ENCODE data around the gene KCNQ1. TPM values are rescaled to one million over a fixed set of nuclear protein-coding genes. Genes with fewer than 3 reads are reported as not detected.

KCNQ1 gene
- total RNA-seq, 3 donors from 2014 or later: 3.6 to 6.2 (median 5.1) TPM

DNA sequence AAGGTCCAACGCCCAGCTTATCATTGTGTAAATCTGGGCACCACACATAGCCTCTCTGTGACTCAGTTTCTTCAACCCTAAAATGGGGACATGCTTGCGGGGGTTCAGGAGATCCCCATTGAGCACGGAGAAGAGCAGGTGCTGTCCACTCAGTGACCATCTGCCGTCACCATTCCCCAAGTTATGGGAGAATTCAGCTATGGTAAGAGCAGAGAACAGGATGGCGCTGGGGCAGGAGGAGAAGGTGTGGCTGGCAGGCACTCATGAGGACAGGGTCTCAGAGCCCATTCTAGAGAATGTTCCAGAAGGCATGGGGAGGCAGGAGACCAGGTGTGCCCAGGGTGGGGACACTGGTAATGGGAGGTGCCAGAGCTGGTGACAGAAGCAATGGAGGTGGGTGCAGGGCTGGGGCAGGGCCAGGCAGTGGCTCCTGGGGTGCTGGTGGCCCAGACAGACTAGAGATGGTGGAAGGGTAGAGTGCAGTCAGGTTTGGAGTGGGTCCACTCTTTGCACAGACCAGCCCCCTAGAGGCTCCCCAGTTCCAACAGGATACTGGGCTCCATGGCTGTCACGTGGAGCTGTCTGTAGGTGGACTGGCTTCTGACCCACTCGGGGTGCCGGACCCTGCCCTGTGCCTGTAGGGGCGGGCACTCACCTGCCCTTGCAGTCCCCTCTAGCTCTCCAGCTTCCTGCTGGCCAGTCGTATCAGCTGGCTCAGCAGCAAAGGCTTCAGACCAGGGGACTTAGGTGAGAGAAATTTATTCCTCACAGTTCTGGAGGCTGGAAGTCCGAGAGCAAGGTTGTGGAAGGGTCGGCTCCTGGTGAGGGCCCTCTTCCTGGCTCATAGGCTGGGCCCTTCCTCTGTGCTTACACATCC, 356.1 kb downstream of the KCNQ1 start:
- Histone ChIP-seq H3K27ac (no peak overlapping the region), H3K4me1 (no peaks in the 10 kb centered on the region), H3K4me3 (no peak overlapping the region), H3K9me3 (no peaks in the 10 kb centered on the region), H3K27me3 (no peaks in the 10 kb centered on the region), H3K36me3 (no peaks in the 10 kb centered on the region)
- intact Hi-C loops (cut with DNase I; ENCODE audit: low total_unique reads): loop anchor here (2.0 kb wide), 1 partner anchor 78 kb away; no protein-coding TSS in a partner anchor
- TF ChIP-seq POLR2AphosphoS5 (IDR thresholded peaks at IDR 0.05) (no peak), POLR2A (IDR thresholded peaks at IDR 0.05) (no peak)
- TF ChIP-seq, protein P1, sequence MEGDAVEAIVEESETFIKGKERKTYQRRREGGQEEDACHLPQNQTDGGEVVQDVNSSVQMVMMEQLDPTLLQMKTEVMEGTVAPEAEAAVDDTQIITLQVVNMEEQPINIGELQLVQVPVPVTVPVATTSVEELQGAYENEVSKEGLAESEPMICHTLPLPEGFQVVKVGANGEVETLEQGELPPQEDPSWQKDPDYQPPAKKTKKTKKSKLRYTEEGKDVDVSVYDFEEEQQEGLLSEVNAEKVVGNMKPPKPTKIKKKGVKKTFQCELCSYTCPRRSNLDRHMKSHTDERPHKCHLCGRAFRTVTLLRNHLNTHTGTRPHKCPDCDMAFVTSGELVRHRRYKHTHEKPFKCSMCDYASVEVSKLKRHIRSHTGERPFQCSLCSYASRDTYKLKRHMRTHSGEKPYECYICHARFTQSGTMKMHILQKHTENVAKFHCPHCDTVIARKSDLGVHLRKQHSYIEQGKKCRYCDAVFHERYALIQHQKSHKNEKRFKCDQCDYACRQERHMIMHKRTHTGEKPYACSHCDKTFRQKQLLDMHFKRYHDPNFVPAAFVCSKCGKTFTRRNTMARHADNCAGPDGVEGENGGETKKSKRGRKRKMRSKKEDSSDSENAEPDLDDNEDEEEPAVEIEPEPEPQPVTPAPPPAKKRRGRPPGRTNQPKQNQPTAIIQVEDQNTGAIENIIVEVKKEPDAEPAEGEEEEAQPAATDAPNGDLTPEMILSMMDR (IDR thresholded peaks at IDR 0.05): no peak
- DNase-seq (ENCODE audit: low spot score in 2 of 2): peak; percentile 13 to 34

DNA sequence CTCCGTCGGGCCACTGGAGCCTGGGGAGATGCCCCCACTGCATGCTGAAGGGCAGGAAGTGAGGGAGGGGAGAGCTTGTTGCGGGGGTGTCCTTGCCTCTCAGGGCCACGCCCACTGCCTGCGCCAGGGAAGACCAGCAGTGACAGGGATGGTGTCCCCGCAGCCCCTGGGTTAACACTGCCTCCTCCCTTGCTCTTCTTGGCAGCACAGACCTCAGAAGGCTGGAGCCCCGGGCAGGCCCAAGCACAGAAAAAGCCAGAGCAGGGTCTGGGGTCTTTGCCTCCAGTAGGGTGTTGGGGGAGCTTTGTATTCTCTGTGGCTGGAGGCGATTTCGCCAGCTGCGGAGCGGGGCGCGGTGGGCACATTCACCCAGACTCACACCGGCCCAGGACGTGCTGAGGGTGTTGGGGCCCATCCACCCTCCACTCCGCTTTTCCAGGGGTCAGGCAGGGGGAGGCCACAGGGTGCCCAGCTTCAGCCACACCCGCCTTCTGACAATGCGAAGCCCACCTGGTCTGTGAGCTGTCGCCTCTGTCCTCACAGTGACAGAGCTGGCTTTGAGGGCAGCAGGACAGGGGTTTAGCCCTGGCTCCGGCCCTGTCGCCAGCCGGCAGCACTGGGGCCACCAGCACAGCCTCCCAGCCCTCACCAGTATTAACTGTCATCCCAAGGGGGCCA, 357.0 kb downstream of the KCNQ1 start:
- Histone ChIP-seq H3K9me3 (no peaks in the 10 kb centered on the region), H3K27ac (no peak overlapping the region), H3K27me3 (no peaks in the 10 kb centered on the region), H3K4me1 (peaks cover 3 to 8% of the 10 kb centered on the region in 2 donors), H3K4me3 (no peak overlapping the region), H3K36me3 (no peaks in the 10 kb centered on the region)
- no peak for TF ChIP-seq POLR2AphosphoS5 (IDR thresholded peaks at IDR 0.05)
- TF ChIP-seq, protein P1 (IDR thresholded peaks at IDR 0.05): no peak
- no peak for TF ChIP-seq POLR2A (IDR thresholded peaks at IDR 0.05)
- peak; percentile 17 to 45 for DNase-seq (ENCODE audit: low spot score in 2 of 2)
- intact Hi-C loops (cut with DNase I; ENCODE audit: low total_unique reads): loop anchor here (2.0 kb wide), 1 partner anchor 77 kb away; no protein-coding TSS in a partner anchor

DNA sequence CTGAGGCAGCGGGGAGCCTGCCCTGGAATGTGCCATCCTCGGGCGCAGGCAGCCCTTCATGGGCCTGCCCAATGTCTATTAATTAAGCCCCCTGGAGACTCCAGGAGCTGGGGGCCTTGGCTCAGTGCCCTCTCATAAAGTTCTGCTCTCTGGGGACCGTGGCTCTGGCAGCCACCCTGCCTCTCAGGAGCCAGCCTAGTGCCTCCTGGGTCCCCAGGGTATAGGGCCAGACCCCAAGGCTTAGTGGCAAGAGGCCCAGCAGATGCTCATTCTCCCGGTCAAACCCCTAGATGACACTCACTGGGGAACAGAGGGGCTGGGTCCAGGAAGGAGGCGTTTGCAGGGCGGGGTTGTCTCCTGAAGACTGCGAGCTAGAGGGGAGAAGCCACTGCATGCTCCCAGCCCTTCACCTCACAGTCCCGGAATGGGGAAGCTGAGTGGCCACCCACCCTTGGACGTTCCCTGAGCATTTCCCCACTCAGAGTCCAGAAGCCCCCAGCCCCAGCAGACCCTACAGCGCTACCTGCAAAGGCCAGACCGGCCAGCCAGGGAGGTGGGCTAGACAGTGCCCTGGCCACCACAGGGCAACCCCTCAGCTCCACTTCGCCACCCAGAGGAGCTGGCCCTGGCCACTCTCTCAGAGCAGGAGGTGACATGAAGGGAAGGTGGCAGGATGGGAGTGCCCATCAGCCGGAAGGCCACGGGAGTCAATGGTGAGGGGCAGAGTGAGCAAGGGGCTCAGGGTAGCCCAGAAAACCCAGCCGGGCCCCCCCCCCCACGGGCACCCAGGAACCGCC, 357.8 kb downstream of the KCNQ1 start:
- DNase-seq (ENCODE audit: low spot score in 2 of 2): peak; percentile 15 to 44
- TF ChIP-seq POLR2A (IDR thresholded peaks at IDR 0.05): no peak
- Histone ChIP-seq H3K27me3 (no peaks in the 10 kb centered on the region), H3K27ac (peak overlapping the region in 1 of 2 donors; percentile 19), H3K9me3 (no peaks in the 10 kb centered on the region), H3K4me1 (peaks cover 5 to 14% of the 10 kb centered on the region in 2 donors), H3K36me3 (no peaks in the 10 kb centered on the region), H3K4me3 (no peak overlapping the region)
- intact Hi-C loops (cut with DNase I; ENCODE audit: low total_unique reads): no loop called here

DNA sequence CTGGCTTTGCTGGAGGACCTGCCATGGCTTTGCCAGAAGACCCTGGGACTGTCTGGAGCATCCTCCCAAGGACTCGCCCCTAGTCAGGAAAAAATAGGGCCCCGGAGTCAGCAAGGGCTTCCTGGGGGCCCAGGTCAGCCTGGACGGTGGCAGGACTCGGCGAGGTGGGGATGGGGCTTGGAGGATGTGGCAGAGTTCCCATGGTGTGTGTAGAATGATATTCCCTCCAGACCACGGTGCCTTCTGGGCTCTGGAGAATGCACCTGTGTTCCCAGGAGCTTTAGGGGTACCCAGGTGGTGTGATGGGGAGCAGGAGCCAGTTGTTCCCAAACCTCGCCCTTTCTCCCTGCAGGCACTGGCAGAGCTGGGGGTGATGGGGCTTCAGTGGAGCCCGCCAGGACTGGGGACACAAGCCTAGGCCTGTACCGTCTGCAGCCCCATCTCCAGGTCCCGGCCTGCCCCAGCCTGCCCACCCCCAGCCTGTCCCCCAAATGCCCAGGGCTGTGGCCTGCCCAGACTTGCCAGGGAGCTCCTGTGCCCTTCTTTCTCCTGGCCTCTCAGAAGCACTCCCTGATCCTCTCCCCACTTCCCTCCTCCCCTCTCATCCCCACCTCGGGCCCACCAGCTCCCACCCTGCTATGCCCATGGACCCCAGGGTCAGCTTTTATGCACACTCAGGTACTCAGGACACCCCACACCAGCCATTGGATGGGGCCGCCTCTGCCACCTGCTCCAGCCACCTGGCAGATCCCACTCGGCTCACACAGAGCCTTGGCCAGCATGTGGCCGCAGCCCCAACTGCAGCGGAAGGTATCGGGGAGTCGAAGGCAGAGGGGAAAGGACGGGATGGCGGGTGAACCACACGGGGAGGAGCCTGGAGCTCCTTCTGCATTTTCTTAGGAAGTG, 358.6 kb downstream of the KCNQ1 start:
- Histone ChIP-seq H3K4me1 (peaks cover 10 to 16% of the 10 kb centered on the region in 2 donors), H3K27me3 (no peaks in the 10 kb centered on the region), H3K9me3 (no peaks in the 10 kb centered on the region), H3K27ac (peak overlapping the region in 1 of 2 donors; percentile 93), H3K4me3 (no peak overlapping the region), H3K36me3 (no peaks in the 10 kb centered on the region)
- intact Hi-C loops (cut with DNase I; ENCODE audit: low total_unique reads): no loop called here
- DNase-seq (ENCODE audit: low spot score in 2 of 2): peak; percentile 49 to 79
- TF ChIP-seq, protein P1 (IDR thresholded peaks at IDR 0.05): no peak
- TF ChIP-seq POLR2A (IDR thresholded peaks at IDR 0.05) (no peak), POLR2AphosphoS5 (IDR thresholded peaks at IDR 0.05) (no peak)
